AG04449 (cell line): ENCODE results near the gene FAM222B.
"Not testable (repeated sequence)": the region's sequence is repeated elsewhere in the genome, so short reads cannot be mapped to it uniquely, and the experiment has no call there.

ENCODE experiments used
- CTCF ChIA-PET: fragments of 350-600 bp; formaldehyde crosslinking; extraction: SDS; loops from one replicate; lab custom pipeline; 2021; ENCODE audit warnings: antibody characterized with exemption; lab: Yijun Ruan, JAX
- POLR2A ChIA-PET: fragments of 400-600, 350-600 bp; formaldehyde crosslinking; extraction: SDS; loops from one replicate; lab custom pipeline; 2020; ENCODE audit warnings: antibody characterized with exemption, inconsistent platforms; lab: Yijun Ruan, JAX
- DNase-seq: peaks from one replicate; pipeline ENCODE4 v3.0.0-alpha.2; 2010; ENCODE audit warnings: low read depth, low spot score
- H3K4me3 ChIP-seq: 2 replicates; pipeline ENCODE4 v1.5.1; 2011; ENCODE audit warnings: low read depth, mild to moderate bottlenecking, control low read depth, low read length
- CTCF ChIP-seq: IDR thresholded peaks from one replicate; pipeline ENCODE4 v1.5.1; 2011; ENCODE audit warnings: mild to moderate bottlenecking, moderate library complexity, low read length, control low read depth, inconsistent platforms; ENCODE audit not compliant: insufficient read depth; ENCODE audit errors: missing control alignments

The FAM222B gene

DNA sequence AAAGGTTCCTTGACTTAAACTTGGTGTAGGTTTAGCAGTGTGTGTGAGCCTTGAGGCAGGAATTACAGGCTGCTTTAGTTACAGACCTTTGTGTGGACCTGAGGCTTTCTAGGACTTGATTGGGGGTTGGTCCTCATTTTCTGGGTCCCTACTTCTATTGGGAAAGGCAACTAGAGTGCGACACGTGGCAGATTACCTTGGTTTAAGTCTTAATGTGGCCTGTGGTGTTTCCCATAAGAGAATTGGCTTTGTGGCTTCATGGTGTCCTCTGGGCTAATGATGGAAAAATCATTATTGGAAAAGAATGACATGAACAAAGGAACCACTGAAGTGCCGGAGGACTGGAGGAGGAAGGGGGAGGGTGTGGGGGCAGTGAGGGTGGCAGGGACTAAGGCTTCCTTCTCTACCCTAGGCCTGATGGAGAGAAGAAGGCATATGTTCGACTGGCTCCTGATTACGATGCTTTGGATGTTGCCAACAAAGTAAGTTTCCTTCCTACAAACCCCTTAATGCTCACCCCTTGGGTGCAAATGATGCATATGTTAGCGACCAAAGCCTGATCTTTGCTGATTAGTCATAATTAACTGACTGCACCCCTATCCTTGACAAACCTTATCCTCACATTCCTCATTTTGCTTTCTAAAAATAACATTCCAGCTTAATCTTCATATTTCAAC is 119.3 kb downstream of the FAM222B start:
- CTCF ChIA-PET, result interaction anchor here (2.0 to 17.0 kb wide), 3 partner anchors 24 to 230 kb away, joined by 8 to 603 read pairs (median 155); partner anchors contain the start of genes PHF12 and TRAF4
- no peak for TF ChIP-seq CTCF
- H3K4me3 ChIP-seq, result no peak overlapping the region
- POLR2A ChIA-PET, result interaction anchor here (1.1 to 2.8 kb wide), 2 partner anchors 12 to 75 kb away, joined by 4 to 12 read pairs; partner anchors contain the start of gene PROCA1
- no peak for DNase-seq

- ChIA-PET POLR2A (no interaction called here), CTCF (interaction anchor here (2.0 to 17.0 kb wide), 4 partner anchors 25 to 231 kb away, joined by 8 to 603 read pairs (median 82); partner anchors contain the start of genes PHF12 and TRAF4)
- no peak for DNase-seq
- TF ChIP-seq CTCF, result no peak
- no peak overlapping the region; the same call in none of the 2 replicates for H3K4me3 ChIP-seq
These were observed 120.0 kb downstream of the FAM222B start for GRCh38 chr17:28722417-28723158.

DNA sequence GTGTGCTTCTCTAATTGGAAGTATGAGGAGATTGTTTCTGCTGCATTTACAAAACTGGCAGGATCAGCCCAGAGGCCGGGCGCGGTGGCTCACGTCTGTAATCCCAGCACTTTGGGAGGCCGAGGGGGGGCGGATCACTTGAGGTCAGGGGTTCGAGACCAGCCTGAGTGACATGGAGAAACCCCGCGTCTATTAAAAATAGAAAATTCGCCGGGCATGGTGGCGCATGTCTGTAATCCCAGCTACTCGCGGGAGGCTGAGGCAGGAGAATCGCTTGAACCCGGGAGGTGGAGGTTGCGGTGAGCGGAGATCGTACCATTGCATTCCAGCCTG is 121.6 kb downstream of the FAM222B start:
- POLR2A ChIA-PET, result interaction anchor here (1.1 kb wide), 1 partner anchor 231 kb away, joined by 4 read pairs; the partner anchor contains the start of gene PHF12
- CTCF ChIA-PET, result interaction anchor here (1.2 to 17.0 kb wide), 4 partner anchors 9 to 232 kb away, joined by 3 to 603 read pairs (median 9); partner anchors contain the start of genes PROCA1 and TRAF4
- H3K4me3 ChIP-seq, result peak overlapping the region; percentile 97
- DNase-seq, result not testable (repeated sequence)

DNA sequence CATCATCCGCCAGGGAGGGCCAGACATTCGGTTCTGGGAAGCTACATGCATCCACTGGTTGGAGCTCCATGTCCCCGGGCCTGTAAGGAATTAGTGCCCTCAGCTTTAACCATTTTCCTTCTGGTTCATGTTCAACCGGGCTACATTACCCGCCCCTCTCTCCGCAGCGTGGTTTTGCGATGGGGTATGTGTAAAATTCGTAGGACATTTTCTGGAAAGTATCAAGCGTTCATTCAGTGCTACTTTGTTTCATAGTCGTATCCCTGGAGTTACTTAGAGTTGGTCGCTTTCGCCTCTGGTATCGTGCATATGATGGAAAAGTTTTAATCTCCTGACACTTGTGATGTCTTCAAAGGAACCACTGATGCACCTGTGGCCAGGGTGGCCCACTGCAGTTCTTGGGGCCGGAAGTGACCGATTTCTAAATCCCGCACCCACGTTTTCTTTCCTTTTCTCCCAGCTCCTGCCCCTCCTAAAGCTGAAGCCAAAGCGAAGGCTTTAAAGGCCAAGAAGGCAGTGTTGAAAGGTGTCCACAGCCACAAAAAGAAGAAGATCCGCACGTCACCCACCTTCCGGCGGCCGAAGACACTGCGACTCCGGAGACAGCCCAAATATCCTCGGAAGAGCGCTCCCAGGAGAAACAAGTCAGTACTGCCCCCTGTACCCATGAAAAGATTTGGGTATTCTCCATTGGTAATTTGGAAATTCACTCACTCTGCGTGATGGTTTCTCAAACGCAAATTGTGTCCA is 122.2 kb downstream of the FAM222B start:
- POLR2A ChIA-PET, result interaction anchor here (1.1 to 1.7 kb wide), 7 partner anchors 8 to 233 kb away, joined by 4 to 30 read pairs (median 9); partner anchors contain the start of genes NEK8, PHF12, PROCA1 and SDF2
- no peak for TF ChIP-seq CTCF
- H3K4me3 ChIP-seq, result peak overlapping the region; percentile 97
- DNase-seq, result no peak
- CTCF ChIA-PET, result interaction anchor here (1.2 to 17.0 kb wide), 6 partner anchors 9 to 233 kb away, joined by 3 to 603 read pairs (median 7); partner anchors contain the start of genes PROCA1 and TRAF4

DNA sequence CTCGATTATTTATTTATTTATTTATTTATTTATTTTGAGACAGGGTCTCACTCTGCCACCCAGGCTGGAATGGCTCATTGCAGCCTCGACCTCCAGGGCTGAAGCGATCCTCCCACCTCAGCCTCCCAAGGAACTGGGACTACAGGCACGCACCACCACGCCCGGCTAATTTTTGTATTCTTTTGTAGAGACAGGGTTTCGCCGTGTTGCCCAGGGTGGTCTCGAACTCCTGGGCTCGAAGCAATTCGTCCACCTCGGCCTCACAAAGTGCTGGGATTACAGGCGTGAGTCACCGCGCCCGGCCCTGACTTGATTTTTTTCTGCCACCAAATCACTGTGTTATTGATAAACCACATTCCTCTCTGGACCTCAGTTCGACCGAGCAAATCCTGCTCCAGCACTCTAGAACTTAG is 123.6 kb downstream of the FAM222B start:
- H3K4me3 ChIP-seq, result peak overlapping the region; percentile 97
- ChIA-PET CTCF (interaction anchor here (0.7 to 17.0 kb wide), 8 partner anchors 8 to 234 kb away, joined by 3 to 603 read pairs (median 5); partner anchors contain the start of genes NEK8 and TRAF4), POLR2A (interaction anchor here (0.5 to 1.7 kb wide), 14 partner anchors 8 to 552 kb away, joined by 3 to 30 read pairs (median 4); partner anchors contain the start of genes NEK8, PHF12, PROCA1 and SDF2)
- DNase-seq, result no peak
- no peak for TF ChIP-seq CTCF

DNA sequence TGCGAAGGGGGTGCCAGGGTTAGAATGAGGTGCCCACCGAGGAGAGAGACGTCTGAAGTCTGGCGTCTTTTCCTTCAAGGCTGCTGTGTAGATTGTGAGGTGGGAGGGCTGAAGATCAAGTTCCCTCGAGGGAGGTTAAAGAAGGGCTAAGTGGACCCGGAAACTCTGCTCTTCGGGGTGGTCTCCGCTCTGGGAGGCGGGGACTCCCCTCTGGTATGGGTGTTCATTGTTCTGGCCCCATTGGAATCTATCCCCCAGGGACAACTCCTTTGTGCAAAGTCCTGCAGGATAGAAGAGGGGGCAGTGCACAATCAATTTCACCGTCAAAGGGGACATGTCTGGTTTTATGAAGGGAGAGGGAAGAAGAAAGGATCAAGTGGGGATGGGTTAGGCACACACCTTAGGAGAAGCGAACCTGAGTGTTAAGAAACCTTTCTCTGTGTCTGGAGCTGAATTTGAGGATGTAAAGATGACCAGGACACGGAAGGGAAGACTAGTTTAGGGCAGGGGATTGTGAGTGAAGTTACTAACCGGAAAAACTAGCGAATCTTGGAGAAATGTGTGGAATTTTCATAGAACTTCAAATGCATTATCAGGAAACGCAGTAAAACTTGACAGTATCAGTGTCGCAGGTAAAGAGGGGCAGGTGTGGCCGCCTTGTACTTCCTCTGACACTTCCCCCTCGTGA is 124.1 kb downstream of the FAM222B start:
- ChIA-PET CTCF (interaction anchor here (0.7 to 1.2 kb wide), 3 partner anchors 8 to 9 kb away, joined by 3 to 7 read pairs (median 4); no protein-coding TSS in a partner anchor), POLR2A (interaction anchor here (0.6 to 1.1 kb wide), 2 partner anchors 24 to 69 kb away, joined by 3 read pairs; no protein-coding TSS in a partner anchor)
- peak overlapping the region; percentile 88 for H3K4me3 ChIP-seq
- no peak for TF ChIP-seq CTCF
- no peak for DNase-seq
